ENCODE data around the gene FHIT. TPM values are rescaled to one million over a fixed set of nuclear protein-coding genes. Genes with fewer than 3 reads are reported as not detected.
"Not testable (repeated sequence)": the region's sequence is repeated elsewhere in the genome, so short reads cannot be mapped to it uniquely, and the experiment has no call there.

The FHIT gene
- total RNA-seq, 1 donor from 2014 or later: 21.5 TPM

DNA sequence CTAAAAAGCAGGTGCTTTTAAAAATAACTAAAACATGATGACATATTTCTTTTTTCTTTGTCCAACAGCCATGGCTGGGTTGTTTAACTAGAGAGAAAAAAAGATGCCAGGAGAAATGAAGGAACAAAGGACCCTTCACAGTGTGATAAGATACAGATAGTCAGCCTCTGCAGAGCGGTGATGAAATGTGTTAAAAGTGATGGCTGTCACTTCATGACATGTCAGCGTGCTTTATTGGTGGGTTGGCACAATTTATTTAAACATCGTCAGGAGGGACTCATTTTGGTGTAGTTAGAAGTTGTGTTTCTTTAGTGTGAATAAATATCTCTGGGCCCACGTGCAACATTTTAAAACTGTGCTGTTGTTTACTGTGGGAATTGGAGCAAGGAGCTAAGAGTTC lies 1314.1 kb downstream of the FHIT start:
- no peak for ATAC-seq (ENCODE audit: poor library complexity)
- intact Hi-C loops (cut with DNase I): no loop called here

DNA sequence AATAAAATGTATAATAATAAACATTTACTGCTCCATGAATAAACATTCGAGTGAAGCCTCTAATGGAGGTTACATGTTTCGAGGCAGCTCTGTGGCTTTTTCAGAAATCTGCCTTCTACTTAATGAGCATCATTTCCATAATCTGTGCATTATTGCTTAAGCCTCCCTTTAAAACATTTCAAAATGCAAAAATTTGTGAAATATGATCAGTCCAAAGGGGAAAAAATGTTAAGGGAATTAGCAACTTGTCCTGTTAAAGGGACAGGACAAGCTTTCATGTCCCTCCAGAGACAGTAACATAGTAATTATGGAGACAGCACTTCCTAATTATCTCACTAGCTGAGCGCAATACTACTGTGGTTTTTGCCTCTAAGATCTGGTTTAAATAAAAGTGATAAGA lies 1314.8 kb downstream of the FHIT start:
- DNase-seq: no peak
- intact Hi-C loops (cut with DNase I): no loop called here
- no peak for ATAC-seq (ENCODE audit: poor library complexity)

More for the DNA sequence above, 1314.1 kb downstream of the FHIT start:
- no peak for DNase-seq

DNA sequence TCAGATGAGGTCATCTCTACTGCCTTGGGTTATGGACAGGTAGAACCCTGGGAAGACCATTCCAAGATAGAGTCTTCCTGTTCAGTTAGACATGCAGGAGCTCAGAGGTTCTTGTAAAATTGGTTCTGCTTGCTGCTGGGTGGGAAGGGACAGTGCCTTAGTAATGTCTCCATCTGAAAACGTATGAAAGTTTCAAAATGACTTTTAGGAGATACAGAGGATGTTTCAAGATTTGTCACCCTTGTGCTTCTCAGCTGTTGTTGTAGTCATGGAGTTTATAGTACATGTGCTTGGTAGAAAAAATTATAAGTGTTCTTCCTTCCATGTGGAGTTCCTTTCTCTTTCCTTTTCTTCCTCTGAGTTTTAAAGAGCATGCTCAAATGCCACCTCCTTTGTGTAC lies 1316.2 kb downstream of the FHIT start:
- ATAC-seq (ENCODE audit: poor library complexity) (no peak), DNase-seq (no peak)
- intact Hi-C loops (cut with DNase I): no loop called here

DNA sequence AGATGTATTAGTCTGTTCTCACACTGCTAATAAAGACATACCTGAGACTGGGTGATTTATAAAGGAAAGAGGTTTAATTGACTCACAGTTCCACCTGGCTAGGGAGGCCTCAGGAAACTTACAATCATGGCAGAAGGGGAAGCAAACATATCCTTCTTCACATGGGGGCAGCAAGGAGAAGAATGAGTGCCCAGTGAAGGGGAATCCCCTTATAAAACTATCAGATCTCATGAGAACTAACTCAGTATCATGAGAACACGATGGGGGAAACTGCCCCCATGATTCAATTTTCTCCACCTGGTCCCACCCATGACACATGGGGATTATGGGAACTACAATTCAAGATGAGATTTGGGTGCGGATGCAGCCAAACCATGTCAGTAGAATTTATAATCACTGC lies 1316.7 kb downstream of the FHIT start:
- ATAC-seq (ENCODE audit: poor library complexity); DNase-seq; intact Hi-C loops (cut with DNase I): not testable (repeated sequence)

DNA sequence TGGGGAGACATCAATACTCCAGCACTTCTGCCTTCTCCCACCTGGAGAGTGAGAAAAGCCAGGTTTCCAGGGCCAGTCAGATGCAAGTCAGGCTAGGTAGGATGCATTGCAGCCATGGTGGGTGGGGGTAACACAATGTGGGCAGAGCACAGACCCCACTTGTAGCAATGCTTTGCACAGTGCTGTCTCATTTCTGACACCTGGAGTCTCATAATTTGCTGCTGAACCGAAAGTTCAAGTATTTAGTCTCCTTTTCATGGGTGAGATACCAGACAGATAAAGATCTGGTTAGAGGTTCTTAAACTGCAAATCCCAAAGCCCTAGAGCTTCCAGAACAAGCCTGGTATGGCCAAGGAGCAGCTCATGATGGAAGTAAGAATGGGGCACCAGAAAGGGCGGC lies 1321.1 kb downstream of the FHIT start:
- DNase-seq (no peak), ATAC-seq (ENCODE audit: poor library complexity) (no peak)
- intact Hi-C loops (cut with DNase I): no loop called here

DNA sequence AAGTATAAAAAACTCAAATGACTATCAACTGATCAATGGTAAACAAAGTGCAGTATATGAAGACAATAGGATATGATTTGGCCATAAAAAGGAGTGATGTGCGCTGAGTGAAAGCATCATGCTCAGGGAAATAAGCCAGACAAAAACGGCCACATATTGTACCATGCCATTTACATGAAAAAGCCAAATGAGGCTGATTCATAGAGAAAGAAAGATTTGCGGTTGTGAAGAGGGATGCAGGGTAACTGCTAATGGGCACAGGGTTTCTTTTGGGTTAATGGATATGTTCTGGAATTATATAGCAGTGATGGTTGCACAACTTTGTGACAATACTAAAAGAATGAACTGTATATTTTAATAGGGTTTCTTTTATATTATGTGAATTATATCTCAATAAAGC lies 1324.2 kb downstream of the FHIT start:
- DNase-seq (no peak), ATAC-seq (ENCODE audit: poor library complexity) (no peak)

DNA sequence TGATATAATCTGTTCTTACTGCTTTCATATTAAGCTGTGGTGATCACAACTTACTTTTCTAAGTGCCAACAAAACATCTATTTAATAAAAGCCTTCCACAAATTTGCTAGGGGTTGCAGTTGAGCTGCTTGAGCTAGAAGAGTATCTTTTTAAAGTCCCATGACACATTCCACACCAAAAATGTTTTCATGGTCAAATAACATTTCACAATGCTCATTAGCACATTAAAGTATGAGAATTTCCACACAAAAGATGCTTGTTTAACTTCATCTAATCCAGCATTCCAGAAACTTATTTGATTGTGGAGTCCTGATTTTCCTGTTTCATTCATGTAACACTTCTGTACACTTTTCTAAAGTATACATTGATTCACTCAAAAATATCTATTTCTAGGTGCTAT lies 1325.3 kb downstream of the FHIT start:
- ATAC-seq (ENCODE audit: poor library complexity): no peak
- DNase-seq: no peak
- intact Hi-C loops (cut with DNase I): no loop called here

More for the DNA sequence above, 1324.2 kb downstream of the FHIT start:
- intact Hi-C loops (cut with DNase I): no loop called here

DNA sequence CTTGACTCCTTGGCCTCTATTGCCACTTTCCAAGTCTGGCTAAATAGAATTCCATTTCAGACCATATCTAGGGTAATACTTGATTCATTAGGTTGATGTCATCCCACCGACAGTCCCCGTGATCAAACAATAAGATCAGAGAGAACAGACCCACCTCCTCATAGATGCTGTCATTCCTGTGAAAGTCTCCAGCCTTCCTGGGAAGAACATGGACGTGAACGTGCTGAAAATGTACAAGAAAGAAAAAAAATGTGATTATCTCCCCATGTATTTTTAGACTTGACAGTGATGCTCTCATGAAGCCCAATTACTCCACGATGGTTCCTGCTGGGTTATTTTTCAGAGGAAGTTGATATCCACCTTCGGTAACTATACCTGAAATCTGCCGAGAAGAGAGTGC lies 1329.1 kb downstream of the FHIT start:
- ATAC-seq (ENCODE audit: poor library complexity) (no peak), DNase-seq (no peak)
- intact Hi-C loops (cut with DNase I): no loop called here

DNA sequence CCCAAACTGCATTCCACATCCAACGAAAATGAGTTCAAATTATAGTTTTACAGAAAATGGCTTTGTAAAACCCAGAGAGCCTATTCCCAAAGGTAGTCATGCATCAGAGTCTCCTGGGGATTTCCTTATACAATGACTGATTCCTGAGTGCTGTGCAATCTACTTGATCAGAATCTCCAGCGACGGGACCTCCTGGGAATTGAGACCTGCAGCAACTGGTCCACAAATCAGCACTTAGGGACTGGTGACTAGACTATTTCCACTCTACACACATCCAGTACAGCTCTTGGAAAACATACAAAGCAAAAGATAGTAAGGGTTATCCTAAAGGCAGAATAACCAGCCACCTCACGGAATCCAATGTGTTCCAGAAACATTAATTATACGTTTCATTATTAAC lies 1330.4 kb downstream of the FHIT start:
- no peak for DNase-seq
- no peak for ATAC-seq (ENCODE audit: poor library complexity)
- intact Hi-C loops (cut with DNase I): no loop called here

DNA sequence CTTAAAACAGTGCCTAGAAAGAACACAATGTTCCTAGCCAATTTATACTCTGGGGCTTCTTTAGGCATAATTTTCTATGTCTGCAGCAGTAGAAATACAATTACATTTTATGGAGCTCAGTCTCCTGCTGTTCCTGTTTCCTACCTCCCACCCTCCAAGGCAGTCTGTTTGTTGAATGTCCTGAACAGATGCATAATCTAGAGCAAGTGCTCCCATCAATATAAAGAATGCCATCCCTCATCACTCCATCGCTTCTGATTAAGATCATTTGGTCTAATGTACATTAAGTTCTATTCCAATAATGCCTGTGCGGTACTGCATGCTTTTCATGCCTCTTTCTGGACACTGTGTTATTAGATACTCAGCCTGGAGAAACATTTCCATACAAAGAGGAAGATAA lies 1331.7 kb downstream of the FHIT start:
- DNase-seq: no peak
- no peak for ATAC-seq (ENCODE audit: poor library complexity)
- intact Hi-C loops (cut with DNase I): no loop called here

DNA sequence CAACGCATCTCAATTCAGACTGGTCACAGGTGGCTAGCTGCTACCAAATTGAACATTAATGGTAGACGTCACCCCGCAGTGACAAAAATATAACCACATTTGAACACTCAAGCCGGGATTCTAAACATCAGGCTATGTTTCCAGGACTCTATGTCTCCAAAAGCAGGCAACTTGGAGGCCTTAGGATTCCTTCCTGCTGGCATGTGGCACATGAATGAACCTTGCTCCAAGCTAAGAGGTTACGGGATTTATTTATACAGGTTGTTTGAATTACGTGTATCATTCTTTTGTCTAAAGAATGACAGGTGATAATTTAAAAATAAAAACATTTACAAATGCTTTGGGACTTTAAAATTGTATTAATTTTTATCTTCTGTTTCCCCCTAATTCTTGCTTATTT lies 1337.0 kb downstream of the FHIT start:
- ATAC-seq (ENCODE audit: poor library complexity): no peak
- intact Hi-C loops (cut with DNase I): no loop called here
- DNase-seq: no peak

DNA sequence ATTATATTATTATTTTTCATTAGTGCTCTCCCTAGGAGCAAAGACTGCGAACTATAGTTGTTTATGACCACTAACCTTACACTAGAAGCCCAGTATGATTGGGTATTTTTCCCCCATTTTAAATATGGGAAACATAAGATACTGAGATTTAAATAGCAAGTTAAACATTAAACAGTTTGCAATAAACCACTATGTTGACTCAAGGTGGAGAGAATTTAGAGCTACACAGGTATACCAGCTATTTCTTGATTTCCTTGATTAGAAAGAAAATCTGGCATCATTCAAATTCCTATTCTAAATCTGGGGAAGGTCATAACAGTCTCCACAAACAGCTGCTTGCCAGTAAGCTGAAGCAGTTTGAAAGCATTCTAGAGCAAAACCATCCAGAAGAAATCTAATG lies 1337.6 kb downstream of the FHIT start:
- ATAC-seq (ENCODE audit: poor library complexity): no peak
- intact Hi-C loops (cut with DNase I): no loop called here
- no peak for DNase-seq

DNA sequence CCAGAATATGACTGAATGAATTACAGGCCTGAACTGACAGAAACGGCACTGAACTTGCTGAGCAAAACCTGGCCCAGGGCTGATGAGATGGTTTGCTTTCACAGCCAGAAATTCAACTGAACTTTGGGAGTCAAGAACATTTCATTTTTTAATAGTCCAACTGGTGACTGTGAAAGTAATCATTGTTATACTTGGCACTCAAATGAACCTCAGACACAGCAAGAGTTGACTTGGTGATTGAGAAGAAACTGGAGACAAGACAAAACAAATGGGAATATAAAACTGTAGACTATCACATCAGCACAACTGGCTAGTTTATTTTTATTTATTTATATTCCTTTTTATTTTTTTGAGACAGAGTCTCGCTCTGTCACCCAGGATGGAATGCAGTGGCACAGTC lies 1342.6 kb downstream of the FHIT start:
- DNase-seq (no peak), ATAC-seq (ENCODE audit: poor library complexity) (no peak)
- intact Hi-C loops (cut with DNase I): no loop called here

DNA sequence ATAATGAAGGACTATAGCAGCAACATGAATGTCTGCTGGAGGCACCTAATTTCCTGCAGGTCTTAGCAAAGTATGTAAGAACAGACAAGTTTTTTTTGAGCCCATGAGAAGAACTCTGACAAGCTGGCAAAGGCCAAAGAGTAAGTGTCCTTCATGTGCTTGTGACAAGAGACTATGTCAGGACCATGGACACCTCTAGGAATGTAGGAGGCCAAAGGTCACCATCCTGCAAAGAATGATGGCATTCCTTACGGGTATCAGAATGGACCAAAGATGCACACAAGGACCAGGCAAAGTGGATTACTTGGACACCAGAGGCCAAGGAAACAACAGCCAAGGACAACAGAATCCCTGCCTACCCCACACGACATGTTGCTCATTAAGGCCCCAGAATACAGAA lies 1343.0 kb downstream of the FHIT start:
- intact Hi-C loops (cut with DNase I): no loop called here
- DNase-seq (no peak), ATAC-seq (ENCODE audit: poor library complexity) (no peak)

DNA sequence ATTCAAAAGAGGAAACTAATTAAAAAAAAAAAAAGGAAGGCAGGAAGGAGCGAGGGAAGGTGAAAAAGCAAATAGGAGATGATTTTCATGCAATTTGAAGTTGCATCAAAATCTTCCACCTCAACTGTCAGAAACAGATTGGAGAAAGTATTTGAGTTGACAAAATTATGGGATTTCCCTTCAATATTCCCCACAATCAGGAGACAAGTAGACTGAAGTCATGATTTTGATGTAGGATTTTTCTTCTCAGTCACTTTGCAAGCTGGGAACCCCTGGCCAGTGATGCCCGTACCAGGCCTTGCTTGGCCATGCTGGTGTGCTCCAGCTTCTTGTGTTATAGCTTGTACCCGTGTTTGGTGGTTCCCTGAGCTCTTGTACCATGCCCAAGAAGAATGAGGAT lies 1347.0 kb downstream of the FHIT start:
- intact Hi-C loops (cut with DNase I): no loop called here
- ATAC-seq (ENCODE audit: poor library complexity): no peak
- DNase-seq: no peak

DNA sequence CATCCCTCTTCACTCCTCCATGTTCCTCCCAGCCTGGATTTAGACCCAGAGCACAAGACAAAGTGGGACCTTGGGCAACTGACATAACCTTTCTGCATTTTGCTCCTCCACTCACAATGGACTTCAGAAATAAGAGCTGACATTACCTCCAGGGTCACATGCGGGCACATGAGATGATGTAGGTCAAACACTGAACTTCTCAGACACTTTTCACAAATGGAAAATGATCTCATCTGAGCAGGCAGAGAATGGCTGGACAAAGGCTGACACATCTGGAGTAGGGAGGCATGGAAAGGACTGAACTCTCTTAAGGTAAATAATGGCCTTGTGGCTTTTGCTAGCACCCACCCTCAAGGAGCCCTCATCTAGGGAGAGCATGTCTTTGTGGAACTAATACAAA lies 1352.2 kb downstream of the FHIT start:
- peak; percentile 48 for ATAC-seq (ENCODE audit: poor library complexity)
- intact Hi-C loops (cut with DNase I): no loop called here
- no peak for DNase-seq

DNA sequence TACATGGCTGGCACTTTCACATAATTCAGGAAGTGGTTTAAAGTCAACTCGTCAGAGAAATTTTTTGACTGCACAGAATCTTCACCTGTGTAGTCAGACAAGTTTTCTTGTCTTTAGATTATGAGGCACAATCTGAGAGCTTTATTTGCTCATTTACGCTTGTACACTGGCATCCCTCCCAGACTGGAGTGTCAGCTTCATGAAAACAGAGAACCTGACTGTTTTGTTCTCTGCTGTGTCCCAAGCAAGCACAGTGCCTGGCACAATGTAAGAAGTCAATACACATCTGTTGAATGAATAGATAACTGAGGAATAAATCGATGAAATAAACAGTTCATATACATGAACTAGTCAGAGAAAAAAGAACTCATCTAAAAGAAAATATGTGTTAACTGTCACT lies 1355.3 kb downstream of the FHIT start:
- ATAC-seq (ENCODE audit: poor library complexity) (no peak), DNase-seq (no peak)
- intact Hi-C loops (cut with DNase I): no loop called here

DNA sequence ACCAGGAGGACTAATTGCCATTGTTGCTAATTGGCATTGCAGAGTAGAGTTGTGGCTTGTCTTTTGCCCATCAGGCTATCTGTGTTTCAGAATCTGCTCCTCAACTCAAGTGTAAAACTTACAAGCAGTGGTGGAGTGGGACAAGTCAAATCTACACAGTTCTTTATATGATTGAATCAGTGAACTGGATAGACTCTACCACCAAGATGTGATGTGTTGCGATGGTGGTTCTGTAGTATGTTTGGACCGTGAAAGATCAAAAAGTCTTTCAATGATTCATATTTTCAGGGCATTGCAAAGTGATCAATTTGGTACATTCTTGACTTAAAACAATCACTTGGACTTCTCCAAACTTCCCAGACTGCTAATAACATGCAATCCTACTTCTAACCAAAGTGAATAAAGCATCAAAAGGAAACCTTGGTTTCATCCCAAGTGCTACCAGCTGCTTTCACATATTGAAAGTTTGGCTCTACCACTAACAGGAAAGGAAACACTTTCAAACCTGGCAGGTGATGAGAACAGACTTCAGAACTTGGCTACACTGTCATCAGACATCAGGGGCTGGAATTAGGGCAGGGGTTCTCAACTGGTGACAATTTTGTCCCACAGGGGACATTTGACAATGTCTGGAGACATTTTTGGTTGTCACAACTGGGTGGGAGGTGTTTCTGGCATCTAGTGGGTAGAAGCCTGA lies 1356.7 kb downstream of the FHIT start:
- DNase-seq: no peak
- no peak for ATAC-seq (ENCODE audit: poor library complexity)
- intact Hi-C loops (cut with DNase I): no loop called here

DNA sequence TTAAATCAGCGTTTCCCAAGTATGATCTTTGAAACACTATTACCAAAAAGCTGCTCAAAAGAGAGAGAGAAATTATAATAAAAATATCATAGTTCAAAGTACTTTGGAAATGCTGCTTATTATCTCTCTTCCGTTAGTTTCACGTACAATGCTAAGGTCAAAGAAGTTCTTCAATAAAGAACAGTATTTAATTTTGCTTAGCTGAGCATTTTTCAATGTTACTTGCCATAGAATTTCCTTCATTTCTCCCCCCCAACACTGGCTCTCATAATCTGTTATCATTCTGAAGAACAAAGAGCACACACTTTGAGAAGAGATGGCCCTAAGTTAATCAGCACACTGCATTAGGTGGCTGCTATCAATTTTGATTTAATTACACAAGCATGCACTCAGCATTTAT lies 1360.6 kb downstream of the FHIT start:
- intact Hi-C loops (cut with DNase I): no loop called here
- no peak for ATAC-seq (ENCODE audit: poor library complexity)
- DNase-seq: no peak

DNA sequence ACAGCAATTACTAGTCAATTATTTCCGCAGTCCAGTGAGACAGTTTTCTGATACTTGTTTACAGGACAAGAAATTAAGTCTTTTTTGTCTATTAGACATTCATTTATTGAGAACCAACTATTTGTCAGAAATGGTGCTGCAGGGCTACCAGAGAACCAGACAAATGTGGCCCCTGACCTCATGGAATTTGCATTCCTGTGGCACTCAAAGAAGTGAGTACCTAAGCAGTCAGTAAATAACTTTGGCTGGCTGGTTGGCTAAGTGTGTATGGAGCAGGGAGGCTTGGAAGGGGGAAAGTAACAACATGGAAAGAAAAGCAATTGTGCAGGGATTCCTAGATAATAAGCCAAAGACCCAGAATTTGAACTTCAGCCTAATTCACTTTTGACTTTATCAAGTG lies 1364.5 kb downstream of the FHIT start:
- DNase-seq: no peak
- ATAC-seq (ENCODE audit: poor library complexity): no peak
- intact Hi-C loops (cut with DNase I): no loop called here

DNA sequence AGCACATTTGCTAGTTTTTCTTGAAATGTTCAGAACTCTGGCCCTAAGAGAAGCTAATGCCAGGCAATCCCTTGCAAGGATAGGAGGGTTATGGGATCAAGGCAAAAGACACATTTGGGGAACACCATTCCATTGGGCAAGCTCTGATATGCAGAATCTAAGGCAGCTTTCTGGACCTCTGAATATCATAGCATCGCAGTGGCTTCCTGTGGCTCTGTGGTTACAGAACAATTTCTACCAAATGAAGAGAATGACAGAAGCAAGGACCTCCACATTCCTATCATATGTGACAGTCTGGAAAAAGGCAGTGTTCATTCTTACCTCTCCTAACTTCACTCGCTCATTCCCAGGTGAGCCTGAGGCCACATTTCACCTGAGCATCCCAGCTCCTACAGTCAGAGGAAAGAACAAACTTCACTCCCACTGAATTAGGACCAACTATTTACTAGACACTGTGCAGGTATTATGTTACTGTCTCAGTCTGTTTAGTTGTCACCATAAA lies 1365.3 kb downstream of the FHIT start:
- no peak for DNase-seq
- ATAC-seq (ENCODE audit: poor library complexity): no peak
- intact Hi-C loops (cut with DNase I): no loop called here
